Ishikawa (cell line): ENCODE results near the gene MCM10.
A peak's percentile ranks its signal among the peaks of the same experiment; 100 is the strongest.

ENCODE experiments used
- CEBPB ChIP-seq: IDR thresholded peaks from 2 replicates; pipeline ENCODE4 v1.6.1; 2012
- CREB1 ChIP-seq: IDR thresholded peaks from 2 replicates; pipeline ENCODE4 v1.6.1; 2012; ENCODE audit warnings: low read depth
- EGR1 ChIP-seq: IDR thresholded peaks from 2 replicates; pipeline ENCODE4 v1.6.1; 2012
- EP300 ChIP-seq: IDR thresholded peaks from 2 replicates; pipeline ENCODE4 v1.6.1; 2012; ENCODE audit warnings: borderline replicate concordance
- FOXM1 ChIP-seq: IDR thresholded peaks from 2 replicates; pipeline ENCODE4 v1.6.1; 2012; ENCODE audit warnings: low read depth, borderline replicate concordance
- MAX ChIP-seq: IDR thresholded peaks from 2 replicates; pipeline ENCODE4 v1.6.1; 2012
- NFIC ChIP-seq: IDR thresholded peaks from 2 replicates; pipeline ENCODE4 v1.6.1; 2012
- RAD21 ChIP-seq: IDR thresholded peaks from 2 replicates; pipeline ENCODE4 v1.6.1; 2012; ENCODE audit warnings: low read depth
- REST ChIP-seq: IDR thresholded peaks from 2 replicates; pipeline ENCODE4 v1.6.1; 2012; ENCODE audit warnings: low read depth, mild to moderate bottlenecking
- TAF1 ChIP-seq: IDR thresholded peaks from 2 replicates; pipeline ENCODE4 v1.6.1; 2012; ENCODE audit warnings: low read depth, mild to moderate bottlenecking
- TCF12 ChIP-seq: IDR thresholded peaks from 2 replicates; pipeline ENCODE4 v1.6.1; 2012; ENCODE audit warnings: low read depth
- TEAD4 ChIP-seq: IDR thresholded peaks from 2 replicates; pipeline ENCODE4 v1.6.1; 2012
- USF1 ChIP-seq: IDR thresholded peaks from 2 replicates; pipeline ENCODE4 v1.6.1; 2012
- YY1 ChIP-seq: IDR thresholded peaks from 2 replicates; pipeline ENCODE4 v1.6.1; 2012; ENCODE audit warnings: low read depth
- ZBTB7A ChIP-seq: IDR thresholded peaks from 2 replicates; pipeline ENCODE4 v1.6.1; 2012; ENCODE audit warnings: low read depth

The MCM10 gene

GRCh38 chr10:13158401-13158800 lies 3.0 kb upstream of the MCM10 start:
- TF ChIP-seq EP300, result no peak
- TF ChIP-seq USF1, result no peak
- TF ChIP-seq MAX, result no peak
- TF ChIP-seq TEAD4, result no peak
- TF ChIP-seq FOXM1, result no peak
- no peak for TF ChIP-seq RAD21
- TF ChIP-seq TCF12, result no peak
- no peak for TF ChIP-seq REST
- TF ChIP-seq CREB1, result no peak
- no peak for TF ChIP-seq ZBTB7A
- no peak for TF ChIP-seq NFIC
- TF ChIP-seq EGR1, result no peak
- no peak for TF ChIP-seq YY1

GRCh38 chr10:13161857-13162271 lies 506 bp downstream of the MCM10 start:
- TF ChIP-seq MAX (0 out of 2 replicates have a peak, but pooled peaks have one; percentile 4), YY1 (no peak), CREB1 (no peak)

GRCh38 chr10:13163859-13164258 lies 2.5 kb downstream of the MCM10 start:
- TF ChIP-seq TEAD4 (no peak), FOXM1 (no peak), MAX (no peak), EP300 (no peak), RAD21 (no peak), CREB1 (no peak), CEBPB (no peak)

GRCh38 chr10:13165177-13165576 lies 3.8 kb downstream of the MCM10 start:
- no peak for TF ChIP-seq EP300
- no peak for TF ChIP-seq REST
- TF ChIP-seq TEAD4, result no peak

- no peak for TF ChIP-seq RAD21
Observed at GRCh38 chr10:13167568-13167967, 6.2 kb downstream of the MCM10 start.

- no peak for TF ChIP-seq FOXM1
- TF ChIP-seq TCF12, result no peak
- no peak for TF ChIP-seq NFIC
- TF ChIP-seq ZBTB7A, result no peak
- TF ChIP-seq CREB1, result no peak
- TF ChIP-seq TAF1, result no peak
- no peak for TF ChIP-seq TEAD4
- TF ChIP-seq EGR1, result no peak
- TF ChIP-seq CEBPB, result no peak
- TF ChIP-seq YY1, result no peak
- TF ChIP-seq USF1, result no peak
- no peak for TF ChIP-seq RAD21
- TF ChIP-seq MAX, result no peak
- no peak for TF ChIP-seq EP300
- TF ChIP-seq REST, result no peak
Observed at GRCh38 chr10:13168781-13169180, 7.4 kb downstream of the MCM10 start.
